Transverse colon (tissue), 4 donors: ENCODE data around the gene PCNT.

Experiments
- CTCF ChIP-seq, 5 experiments: fragments of 200-600 bp in 3 of 5; fragments of 450-650 bp in 2 of 5; sonication (generic) in 3 of 5; IDR thresholded peaks; 1 replicate in 2 of 5; 2 replicates in 3 of 5; pipeline ENCODE4 v1.5.1; 2016 to 2017; ENCODE audit warnings: antibody characterized with exemption in 5 of 5, inconsistent platforms in 3 of 5, mild to moderate bottlenecking in 2 of 5, moderate library complexity in 1 of 5
- EP300 ChIP-seq: sonication (generic); formaldehyde crosslinking; IDR thresholded peaks from one replicate; pipeline ENCODE4 v1.6.1; 2017; ENCODE audit warnings: antibody characterized with exemption, low read depth
- POLR2A ChIP-seq: fragments of 450-650 bp; IDR thresholded peaks from one replicate; pipeline ENCODE4 v1.6.1; 2016; ENCODE audit warnings: antibody characterized with exemption, mild to moderate bottlenecking, moderate library complexity
- POLR2AphosphoS5 ChIP-seq, 3 donors: sonication (generic); formaldehyde crosslinking; IDR thresholded peaks; one replicate each; pipeline ENCODE4 v1.6.1; 2016; ENCODE audit warnings: antibody characterized with exemption in 3 of 3

- TF ChIP-seq CTCF (IDR thresholded peaks at IDR 0.05) (no peak), POLR2AphosphoS5 (IDR thresholded peaks at IDR 0.05) (no peak), EP300 (no peak), POLR2A (no peak)
Measured at GRCh38 chr21:46319186-46319585, 4.8 kb upstream of the PCNT start.
